ENCODE measurements around the gene TAF5L.
"Not testable (repeated sequence)": the region's sequence is repeated elsewhere in the genome, so short reads cannot be mapped to it uniquely, and the experiment has no call there.

The TAF5L gene

GRCh38 chr1:229603371-229604005, 22.4 kb downstream of the TAF5L start:
- no peak for DNase-seq (ENCODE audit: low read depth, low spot score)

GRCh38 chr1:229600229-229600628, 25.7 kb downstream of the TAF5L start:
- DNase-seq (ENCODE audit: low read depth, low spot score): no peak

DNA sequence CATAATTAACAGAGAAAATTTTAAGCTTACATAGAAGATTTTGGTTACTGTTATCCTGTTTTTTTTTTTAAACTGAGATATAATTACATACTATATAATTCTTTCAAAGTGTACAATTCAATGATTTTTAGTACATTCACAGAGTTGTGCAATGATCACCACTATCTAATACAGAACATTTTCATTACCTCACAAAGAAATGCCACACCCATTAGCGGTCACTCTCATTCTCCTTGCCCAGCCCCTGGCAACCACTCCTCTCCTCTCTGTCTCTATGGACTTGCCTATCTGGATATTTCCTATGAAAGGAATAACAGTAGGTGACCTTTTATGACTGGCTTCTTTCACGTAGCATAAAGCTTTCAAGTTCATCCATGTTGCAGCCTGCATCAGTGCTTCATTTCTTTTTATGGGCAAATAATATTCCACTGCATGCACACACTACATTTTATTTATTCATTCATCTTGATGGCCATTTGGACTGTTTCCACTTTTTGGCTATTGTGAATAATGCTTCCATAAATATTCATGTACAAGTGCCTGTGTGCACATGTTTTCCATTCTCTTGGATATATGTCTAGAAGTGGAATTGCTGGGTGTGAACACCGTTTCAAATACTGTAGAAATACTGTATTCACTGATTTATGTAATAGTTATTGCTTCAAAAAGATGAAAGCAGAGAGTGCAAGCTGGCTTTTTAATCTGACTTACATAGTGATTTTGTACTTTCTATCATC, 26.5 kb downstream of the TAF5L start:
- no peak for DNase-seq (ENCODE audit: low read depth, low spot score)

GRCh38 chr1:229597877-229598276, 28.0 kb downstream of the TAF5L start:
- DNase-seq (ENCODE audit: low read depth, low spot score): no peak

GRCh38 chr1:229596925-229597699, 28.8 kb downstream of the TAF5L start:
- no peak for DNase-seq (ENCODE audit: low read depth, low spot score)

- not testable (repeated sequence) for DNase-seq (ENCODE audit: low read depth, low spot score)
Measured at GRCh38 chr1:229595876-229596275, 30.0 kb downstream of the TAF5L start.

GRCh38 chr1:229594227-229595008, 31.5 kb downstream of the TAF5L start:
- no peak for DNase-seq (ENCODE audit: low read depth, low spot score)

DNA sequence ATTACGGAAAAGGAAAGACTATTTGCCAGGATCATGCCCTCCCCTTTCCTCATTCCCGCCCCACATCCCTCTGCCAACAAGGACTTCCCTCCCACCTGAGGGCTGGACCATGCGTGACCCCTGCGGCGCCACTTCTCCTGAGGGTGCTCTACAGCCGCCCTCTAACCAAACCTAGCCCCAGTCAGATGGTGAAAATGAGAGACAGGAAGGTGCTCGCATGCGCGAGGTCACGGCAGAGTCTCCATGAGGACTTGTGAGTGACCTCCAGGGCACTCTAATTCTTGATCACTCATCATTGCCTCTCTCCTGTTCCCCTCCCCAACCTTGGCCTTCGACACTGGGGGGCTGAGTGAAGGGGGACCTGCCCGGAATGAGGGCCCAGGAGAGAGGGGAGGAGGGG, 32.1 kb downstream of the TAF5L start:
- DNase-seq (ENCODE audit: low read depth, low spot score): no peak

GRCh38 chr1:229590119-229590518, 35.8 kb downstream of the TAF5L start:
- no peak for DNase-seq (ENCODE audit: low read depth, low spot score)

- no peak for DNase-seq (ENCODE audit: low read depth, low spot score)
Measured at GRCh38 chr1:229585338-229585737, 40.6 kb downstream of the TAF5L start.

DNA sequence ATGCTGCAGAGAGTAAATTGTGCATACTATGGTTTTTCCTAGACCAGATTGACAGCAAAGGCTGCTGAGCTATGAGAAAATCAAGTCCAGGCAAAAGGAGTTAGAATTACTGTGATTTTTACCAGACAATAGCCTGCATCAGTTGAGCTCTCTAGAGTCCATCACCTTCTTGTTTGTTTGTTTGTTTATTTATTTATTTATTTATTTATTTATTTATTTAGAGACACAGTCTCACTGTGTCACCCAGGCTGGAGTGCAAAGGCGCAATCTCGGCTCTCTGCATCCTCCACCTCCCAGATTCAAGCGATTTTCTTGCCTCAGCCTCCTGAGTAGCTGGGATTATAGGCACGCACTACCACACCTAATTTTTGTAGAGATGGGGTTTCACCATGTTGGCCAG, 43.2 kb downstream of the TAF5L start:
- DNase-seq (ENCODE audit: low read depth, low spot score): no peak

DNA sequence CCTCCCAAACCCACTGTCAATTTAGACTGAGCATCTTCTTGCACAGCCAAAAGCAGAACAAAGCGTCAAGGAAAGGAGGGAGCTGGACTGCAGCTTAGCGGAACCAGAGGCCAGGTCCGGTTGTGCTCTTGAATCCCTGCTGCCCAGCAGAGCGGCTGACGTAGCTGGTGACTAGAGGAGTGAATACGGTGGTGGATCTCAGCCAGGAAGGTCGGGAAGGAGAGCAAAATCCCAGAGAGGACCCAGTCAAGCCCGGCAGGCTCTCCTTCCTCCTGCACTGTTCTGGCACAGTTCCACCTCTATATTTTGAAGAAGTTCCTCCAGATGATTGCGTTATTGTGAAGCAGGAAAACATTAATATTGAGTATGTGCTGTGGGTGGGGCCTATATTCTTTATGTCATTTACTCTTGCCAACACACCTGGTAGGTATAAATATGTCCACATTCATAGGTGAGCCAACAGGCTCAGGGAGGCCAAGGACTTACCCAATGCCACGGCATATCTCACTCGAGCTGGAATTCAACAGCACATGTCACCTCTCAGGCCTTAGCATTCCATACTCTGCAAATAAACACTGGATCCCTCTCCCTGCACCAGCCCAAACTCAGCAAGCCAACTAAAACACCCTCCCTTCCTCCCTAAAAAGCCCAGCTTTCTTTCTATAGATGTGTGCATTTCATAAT, 43.8 kb downstream of the TAF5L start:
- no peak for DNase-seq (ENCODE audit: low read depth, low spot score)

DNA sequence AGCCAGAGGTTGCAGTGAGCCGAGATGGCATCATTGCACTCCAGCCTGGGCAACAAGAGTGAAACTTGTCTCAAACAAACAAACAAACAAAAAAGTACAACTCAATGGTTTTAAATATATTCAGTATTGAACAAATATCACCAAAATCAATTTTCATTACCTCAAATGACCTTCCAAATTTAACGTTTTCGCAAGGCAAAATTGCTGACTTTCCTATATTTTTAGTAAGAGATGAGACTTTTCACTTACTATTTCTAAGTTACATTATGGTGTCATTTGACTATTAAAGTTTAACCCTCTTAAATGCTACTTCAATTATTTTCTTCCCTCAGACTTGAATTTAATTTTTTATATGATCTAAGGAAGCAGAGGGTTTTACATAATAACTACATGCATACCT, 44.4 kb downstream of the TAF5L start:
- DNase-seq (ENCODE audit: low read depth, low spot score): no peak

DNA sequence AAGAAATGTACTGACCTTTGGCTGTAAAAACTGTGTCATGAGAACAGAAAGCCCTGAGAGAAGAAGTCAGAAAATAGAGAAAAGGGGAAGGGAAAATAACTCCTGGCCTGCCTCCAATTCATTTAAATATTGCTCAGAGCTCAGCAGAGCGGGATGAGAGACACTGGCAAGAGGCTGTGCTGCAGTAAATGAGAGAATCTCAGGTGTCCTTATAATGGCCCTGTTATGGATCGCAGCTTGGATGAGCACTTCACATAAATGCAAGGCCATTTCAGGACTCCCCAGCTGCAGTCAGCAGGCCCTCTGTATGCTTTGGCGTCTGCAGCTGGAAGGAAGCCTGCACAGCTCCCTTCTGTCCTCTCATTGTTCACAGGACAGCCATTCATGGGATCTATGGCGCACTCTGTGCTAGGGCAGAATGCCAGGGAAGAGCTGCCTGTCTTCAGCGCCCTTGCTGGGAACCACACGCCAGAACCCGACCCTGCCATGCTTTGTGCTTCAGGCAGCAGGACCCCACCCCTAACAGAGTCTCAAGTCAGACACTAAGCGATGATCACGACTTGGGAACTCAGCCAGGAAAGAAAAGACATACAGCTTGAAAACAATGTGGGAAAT, 46.8 kb downstream of the TAF5L start:
- no peak for DNase-seq (ENCODE audit: low read depth, low spot score)

GRCh38 chr1:229578168-229579058, 47.5 kb downstream of the TAF5L start:
- no peak for DNase-seq (ENCODE audit: low read depth, low spot score)

GRCh38 chr1:229574679-229575442, 51.1 kb downstream of the TAF5L start:
- DNase-seq (ENCODE audit: low read depth, low spot score): no peak

- DNase-seq (ENCODE audit: low read depth, low spot score): no peak
Measured at GRCh38 chr1:229572286-229572685, 53.6 kb downstream of the TAF5L start.

DNA sequence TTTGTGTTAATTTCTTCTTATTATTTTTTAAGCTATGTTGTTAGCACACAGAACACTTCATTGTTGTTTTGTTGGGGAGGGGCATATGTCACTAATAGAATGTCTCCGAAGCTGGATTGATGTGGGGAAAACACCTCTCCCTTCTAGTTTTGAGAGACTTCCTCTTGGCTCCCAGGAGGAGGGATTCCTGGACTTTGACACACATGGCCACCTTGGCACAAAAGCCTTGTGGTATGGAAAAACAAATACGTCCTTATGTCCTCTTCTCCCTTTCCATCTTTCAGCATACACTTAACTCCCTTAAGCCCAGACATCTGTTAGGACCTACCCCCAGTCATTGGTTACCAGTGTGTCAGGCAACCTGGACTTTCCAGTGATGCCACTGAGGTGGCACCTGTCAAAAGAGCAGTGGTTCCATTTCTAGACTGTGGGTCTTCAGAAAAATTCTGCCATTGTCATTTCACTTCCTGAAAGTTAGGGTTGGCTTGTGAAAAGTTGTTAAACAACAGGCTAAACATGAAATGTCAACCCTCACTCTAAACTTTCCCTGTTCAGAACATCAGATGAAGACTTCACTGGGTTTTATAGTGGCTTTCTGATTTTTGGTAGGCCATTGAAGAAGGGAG, 54.9 kb downstream of the TAF5L start:
- no peak for DNase-seq (ENCODE audit: low read depth, low spot score)

GRCh38 chr1:229570305-229570704, 55.6 kb downstream of the TAF5L start:
- no peak for DNase-seq (ENCODE audit: low read depth, low spot score)
